Osteocyte (in vitro differentiated cells): ENCODE measurements around the gene PPP1R12A. TPM values are rescaled to one million over a fixed set of nuclear protein-coding genes. Genes with fewer than 3 reads are reported as not detected.

Source experiments
- DNase-seq: peaks from one replicate; pipeline ENCODE4 v3.0.0; 2021; ENCODE audit warnings: mixed read lengths; ENCODE audit not compliant: unreplicated experiment; ENCODE audit errors: extremely low spot score
- H3K27ac Mint-ChIP-seq: one replicate; pipeline ENCODE4 v1.8.0; 2021; ENCODE audit warnings: mild to moderate bottlenecking, mixed read lengths; ENCODE audit not compliant: unreplicated experiment
- H3K27me3 Mint-ChIP-seq: one replicate; pipeline ENCODE4 v1.8.0; 2021; ENCODE audit warnings: mixed read lengths; ENCODE audit not compliant: unreplicated experiment
- H3K36me3 Mint-ChIP-seq: one replicate; pipeline ENCODE4 v1.8.0; 2021; ENCODE audit warnings: mixed read lengths; ENCODE audit not compliant: unreplicated experiment
- H3K4me1 Mint-ChIP-seq: one replicate; pipeline ENCODE4 v1.8.0; 2021; ENCODE audit warnings: mixed read lengths; ENCODE audit not compliant: unreplicated experiment
- H3K4me3 Mint-ChIP-seq: one replicate; pipeline ENCODE4 v1.8.0; 2021; ENCODE audit warnings: mild to moderate bottlenecking, moderate library complexity, mixed read lengths; ENCODE audit not compliant: unreplicated experiment
- H3K9me3 Mint-ChIP-seq: one replicate; pipeline ENCODE4 v1.8.0; 2021; ENCODE audit warnings: mixed read lengths; ENCODE audit not compliant: unreplicated experiment
- total RNA-seq: library from RNA; stranded (reverse); gene quantifications from 2 replicates; pipeline ENCODE4 v1.2.1, GENCODE V29; 2021
- TF ChIP-seq, protein P1 (sequence below): fragments of 200-600 bp; sonication (generic); IDR thresholded peaks from 2 replicates; pipeline ENCODE4 v1.5.0; 2021; ENCODE audit warnings: antibody characterized with exemption, mild to moderate bottlenecking, moderate library complexity

Gene PPP1R12A
- total RNA-seq, 1 donor from 2014 or later, result 116 TPM

DNA sequence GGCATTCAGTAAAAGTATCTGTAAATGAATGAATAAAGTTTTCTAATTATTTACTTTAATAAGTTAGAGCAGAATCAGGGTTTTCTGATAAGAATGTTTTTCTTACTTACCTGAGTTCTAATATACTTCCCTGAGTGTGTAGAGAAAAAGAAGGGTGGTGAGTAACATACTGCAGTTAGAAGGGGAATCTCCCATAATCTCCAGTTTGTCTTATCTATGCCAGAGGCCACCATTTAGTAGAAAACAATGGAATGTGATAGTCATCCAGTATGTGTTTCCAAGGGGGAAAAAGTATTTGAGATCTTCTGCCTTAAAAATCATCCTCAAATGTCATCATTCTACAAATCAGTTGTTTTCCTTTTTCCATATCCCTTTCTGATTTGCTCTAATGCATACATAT, 187.6 kb downstream of the PPP1R12A start:
- TF ChIP-seq, protein P1, sequence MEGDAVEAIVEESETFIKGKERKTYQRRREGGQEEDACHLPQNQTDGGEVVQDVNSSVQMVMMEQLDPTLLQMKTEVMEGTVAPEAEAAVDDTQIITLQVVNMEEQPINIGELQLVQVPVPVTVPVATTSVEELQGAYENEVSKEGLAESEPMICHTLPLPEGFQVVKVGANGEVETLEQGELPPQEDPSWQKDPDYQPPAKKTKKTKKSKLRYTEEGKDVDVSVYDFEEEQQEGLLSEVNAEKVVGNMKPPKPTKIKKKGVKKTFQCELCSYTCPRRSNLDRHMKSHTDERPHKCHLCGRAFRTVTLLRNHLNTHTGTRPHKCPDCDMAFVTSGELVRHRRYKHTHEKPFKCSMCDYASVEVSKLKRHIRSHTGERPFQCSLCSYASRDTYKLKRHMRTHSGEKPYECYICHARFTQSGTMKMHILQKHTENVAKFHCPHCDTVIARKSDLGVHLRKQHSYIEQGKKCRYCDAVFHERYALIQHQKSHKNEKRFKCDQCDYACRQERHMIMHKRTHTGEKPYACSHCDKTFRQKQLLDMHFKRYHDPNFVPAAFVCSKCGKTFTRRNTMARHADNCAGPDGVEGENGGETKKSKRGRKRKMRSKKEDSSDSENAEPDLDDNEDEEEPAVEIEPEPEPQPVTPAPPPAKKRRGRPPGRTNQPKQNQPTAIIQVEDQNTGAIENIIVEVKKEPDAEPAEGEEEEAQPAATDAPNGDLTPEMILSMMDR, result no peak
- no peaks in the 10 kb centered on the region for H3K27me3 Mint-ChIP-seq
- no peak for DNase-seq

DNA sequence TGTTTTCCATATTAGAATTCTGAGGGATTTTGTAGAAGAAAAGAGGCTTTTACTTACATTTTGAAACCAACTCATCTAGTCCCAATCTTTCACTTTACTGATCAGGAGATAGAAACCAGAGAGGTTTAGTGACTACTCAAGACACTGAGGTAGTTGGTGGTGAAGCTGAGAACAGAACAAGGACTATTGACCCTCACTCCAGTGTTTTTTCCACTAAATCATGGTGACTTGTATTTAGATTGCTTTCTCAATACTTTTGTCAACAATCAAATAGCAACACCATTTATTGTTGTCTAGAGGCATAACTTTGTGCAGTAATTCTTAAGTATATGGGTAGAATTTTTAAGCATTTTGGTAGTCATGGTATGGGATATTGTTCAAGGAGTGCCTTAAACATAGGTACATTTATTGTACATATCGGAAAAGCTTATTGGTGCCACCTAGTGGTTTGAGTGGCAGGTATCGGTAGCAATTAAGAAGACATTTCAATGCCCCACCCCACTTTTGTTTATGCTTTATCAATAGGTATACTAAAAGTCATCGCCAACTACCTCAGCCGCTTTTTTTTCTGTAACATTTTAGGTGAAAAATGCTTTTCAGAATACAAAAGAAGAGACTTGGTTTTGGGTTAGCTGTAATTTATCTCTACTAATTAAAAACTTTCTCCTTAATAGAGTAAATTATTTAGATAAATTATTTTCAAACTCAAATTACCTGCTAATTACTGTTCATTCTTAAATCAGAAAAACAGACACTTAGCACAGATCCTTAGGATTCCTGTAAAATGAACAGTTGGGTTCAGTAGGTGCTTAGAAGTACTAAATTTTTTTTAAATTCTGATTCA, 196.8 kb downstream of the PPP1R12A start:
- Mint-ChIP-seq H3K9me3 (no peaks in the 10 kb centered on the region), H3K27me3 (no peaks in the 10 kb centered on the region), H3K36me3 (no peaks in the 10 kb centered on the region), H3K4me3 (no peak overlapping the region), H3K4me1 (peaks cover 9% of the 10 kb centered on the region), H3K27ac (no peak overlapping the region)
- TF ChIP-seq, protein P1, result peak; percentile 83
- no peak for DNase-seq

More for the DNA sequence above, 187.6 kb downstream of the PPP1R12A start:
- H3K9me3 Mint-ChIP-seq, result peaks cover 17% of the 10 kb centered on the region
- H3K4me3 Mint-ChIP-seq, result no peak overlapping the region
- H3K27ac Mint-ChIP-seq, result no peak overlapping the region
- peaks cover 6% of the 10 kb centered on the region for H3K36me3 Mint-ChIP-seq
- H3K4me1 Mint-ChIP-seq, result peaks cover 4% of the 10 kb centered on the region

DNA sequence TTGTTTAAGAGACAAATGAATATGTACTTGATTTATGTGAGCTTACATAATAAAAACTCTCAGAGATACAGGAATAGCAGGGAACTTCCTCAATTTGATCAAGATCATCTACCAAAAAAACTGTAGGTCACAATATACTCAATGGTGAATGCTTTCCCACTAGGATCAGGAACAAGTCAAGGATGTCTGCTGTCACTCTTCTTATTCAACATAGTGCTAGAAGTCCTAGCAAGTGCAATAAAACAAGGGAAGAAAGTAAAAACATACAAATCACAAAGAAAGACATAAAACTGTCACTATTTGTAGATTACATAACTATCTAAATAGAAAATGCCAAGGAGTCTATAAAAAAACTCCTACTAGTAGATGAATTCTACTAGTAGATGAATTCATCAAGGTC, 202.3 kb downstream of the PPP1R12A start:
- H3K4me1 Mint-ChIP-seq, result peaks cover 1% of the 10 kb centered on the region

DNA sequence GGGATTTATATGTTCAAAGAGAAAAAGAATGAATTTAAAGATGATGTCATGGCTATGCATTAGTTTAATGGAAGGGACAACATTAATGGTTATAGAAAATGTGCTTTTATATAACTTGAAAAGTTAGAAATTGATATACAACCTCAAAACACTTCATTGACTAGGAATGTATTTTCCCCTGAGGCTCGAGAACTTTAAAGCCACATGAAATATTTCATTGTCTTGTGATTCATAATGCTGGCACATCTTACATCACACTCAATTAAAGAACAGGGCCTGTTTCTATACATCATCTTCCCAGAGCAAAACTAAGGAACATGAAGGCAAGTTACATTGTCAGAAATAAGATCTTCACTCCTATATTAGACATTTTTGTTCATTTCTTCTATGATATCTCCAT, 208.9 kb downstream of the PPP1R12A start:
- no peak for DNase-seq
- peak overlapping the region; percentile 8 for H3K27ac Mint-ChIP-seq
- H3K4me3 Mint-ChIP-seq, result no peak overlapping the region
- peaks cover 12% of the 10 kb centered on the region for H3K9me3 Mint-ChIP-seq
- peaks cover 4% of the 10 kb centered on the region for H3K36me3 Mint-ChIP-seq
- peaks cover 11% of the 10 kb centered on the region for H3K4me1 Mint-ChIP-seq
- no peaks in the 10 kb centered on the region for H3K27me3 Mint-ChIP-seq
- TF ChIP-seq, protein P1, result no peak

More for the DNA sequence above, 202.3 kb downstream of the PPP1R12A start:
- TF ChIP-seq, protein P1, result no peak
- no peaks in the 10 kb centered on the region for H3K27me3 Mint-ChIP-seq
- H3K4me3 Mint-ChIP-seq, result no peak overlapping the region
- H3K36me3 Mint-ChIP-seq, result peaks cover 4% of the 10 kb centered on the region
- DNase-seq, result no peak
- H3K9me3 Mint-ChIP-seq, result peaks cover 19% of the 10 kb centered on the region
- no peak overlapping the region for H3K27ac Mint-ChIP-seq

Other genes starting within 250 kb of the PPP1R12A start
- 184 and 213 TPM in 2 replicates for gene PAWR, start 244.1 kb downstream of the PPP1R12A start, total RNA-seq
- 0.19 and 0.21 TPM in 2 replicates for gene OTOGL, start 164.4 kb upstream of the PPP1R12A start, total RNA-seq